ENCODE measurements around the gene HSFX4. TPM values are rescaled to one million over a fixed set of nuclear protein-coding genes. Genes with fewer than 3 reads are reported as not detected.

Gene HSFX4
- total and polyA plus RNA-seq, 8 donors: 0.09 TPM; not detected in 7

- H3K4me1 ChIP-seq: no peaks in the 10 kb centered on the region
- no peak for TF ChIP-seq CTCF (IDR thresholded peaks at IDR 0.05)
- H3K9me3 ChIP-seq: no peaks in the 10 kb centered on the region
- FAIRE-seq (no peak), ATAC-seq (no peak), DNase-seq (no peak)
- 77 to 94% methylated on average over 3 of the region's 3 CpGs for WGBS, 2 donors
- H3K4me3 ChIP-seq: no peak overlapping the region
- no peak overlapping the region for H3K27ac ChIP-seq
- peaks cover 0 to 5% (median 0%) of the 10 kb centered on the region in 4 donors for H3K27me3 ChIP-seq
- intact Hi-C loops (cut with DNase I): no loop called here
- H3K36me3 ChIP-seq: no peaks in the 10 kb centered on the region
Observed at GRCh38 chrX:149908308-149908707, 21.1 kb upstream of the HSFX4 start.

GRCh38 chrX:149908727-149909126, 20.6 kb upstream of the HSFX4 start:
- H3K9me3 ChIP-seq: no peaks in the 10 kb centered on the region
- no peaks in the 10 kb centered on the region for H3K36me3 ChIP-seq
- DNase-seq (no peak), FAIRE-seq (no peak), ATAC-seq (no peak)
- no peak for TF ChIP-seq CTCF (IDR thresholded peaks at IDR 0.05)
- no peaks in the 10 kb centered on the region for H3K4me1 ChIP-seq
- H3K4me3 ChIP-seq: no peak overlapping the region
- H3K27me3 ChIP-seq: peaks cover 0 to under 1% (median 0%) of the 10 kb centered on the region in 4 donors
- intact Hi-C loops (cut with DNase I): no loop called here
- H3K27ac ChIP-seq: no peak overlapping the region

GRCh38 chrX:149909324-149910177, 19.8 kb upstream of the HSFX4 start:
- H3K27me3 ChIP-seq: no peaks in the 10 kb centered on the region
- intact Hi-C loops (cut with DNase I): no loop called here
- H3K9me3 ChIP-seq: no peaks in the 10 kb centered on the region
- no peak overlapping the region for H3K27ac ChIP-seq
- FAIRE-seq (no peak), ATAC-seq (peak in 1 of 4 donors; percentile 17), DNase-seq (no peak)
- TF ChIP-seq CTCF (IDR thresholded peaks at IDR 0.05): no peak
- no peaks in the 10 kb centered on the region for H3K36me3 ChIP-seq
- WGBS, 2 donors: 95 to 99% methylated on average over 4 of the region's 4 CpGs
- H3K4me1 ChIP-seq: no peaks in the 10 kb centered on the region
- H3K4me3 ChIP-seq: no peak overlapping the region

- 95 to 96% methylated on average over 9 of the region's 9 CpGs for WGBS, 2 donors
- no peak for DNase-seq
- no peak for TF ChIP-seq CTCF (IDR thresholded peaks at IDR 0.05)
Observed at GRCh38 chrX:149910178-149910695, 19.1 kb upstream of the HSFX4 start.

More at GRCh38 chrX:149910178-149910695, 19.1 kb upstream of the HSFX4 start:
- H3K36me3 ChIP-seq: no peaks in the 10 kb centered on the region
- FAIRE-seq: no peak
- H3K4me3 ChIP-seq: no peak overlapping the region
- H3K27ac ChIP-seq: no peak overlapping the region
- peak in 1 of 4 donors; percentile 14 for ATAC-seq
- no peaks in the 10 kb centered on the region for H3K4me1 ChIP-seq
- H3K27me3 ChIP-seq: peaks cover 0 to under 1% (median 0%) of the 10 kb centered on the region in 4 donors
- intact Hi-C loops (cut with DNase I): no loop called here
- H3K9me3 ChIP-seq: no peaks in the 10 kb centered on the region
